DMS114 treated with DMSO at 0.1 percent for 48 hours (cell line): ENCODE results near the gene OR51V1.
"Not testable (repeated sequence)": the region's sequence is repeated elsewhere in the genome, so short reads cannot be mapped to it uniquely, and the experiment has no call there.

Source experiments
- DNase-seq: peaks from one replicate; lab custom pipeline; 2025; ENCODE audit not compliant: unreplicated experiment; lab: John Stamatoyannopoulos, UW

OR51V1 gene

GRCh38 chr11:5171856-5172255 is 28.6 kb downstream of the OR51V1 start:
- DNase-seq, result no peak

DNA sequence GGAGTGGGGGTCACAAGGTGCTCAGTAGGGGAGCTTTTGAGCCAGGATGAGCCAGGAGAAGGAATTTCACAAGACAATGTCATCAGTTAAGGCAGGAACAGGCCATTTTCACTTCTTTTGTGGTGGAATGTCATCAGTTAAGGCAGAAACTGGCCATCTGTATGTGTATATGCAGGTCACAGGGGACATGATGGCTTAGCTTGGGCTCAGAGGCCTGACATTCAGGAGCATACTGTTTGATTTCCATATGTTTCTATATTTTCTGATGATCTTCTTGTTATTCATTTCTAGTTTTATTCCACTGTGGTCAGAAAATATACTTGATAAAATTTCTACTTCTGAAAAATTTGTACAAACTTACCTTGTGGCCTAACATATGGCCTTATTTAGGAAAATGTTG is 34.6 kb downstream of the OR51V1 start:
- not testable (repeated sequence) for DNase-seq

- not testable (repeated sequence) for DNase-seq
These were observed 35.7 kb downstream of the OR51V1 start for GRCh38 chr11:5164807-5165206.

- not testable (repeated sequence) for DNase-seq
These were observed 39.4 kb downstream of the OR51V1 start for GRCh38 chr11:5161045-5161444.

- not testable (repeated sequence) for DNase-seq
These were observed 40.3 kb downstream of the OR51V1 start for GRCh38 chr11:5160217-5160616.

DNA sequence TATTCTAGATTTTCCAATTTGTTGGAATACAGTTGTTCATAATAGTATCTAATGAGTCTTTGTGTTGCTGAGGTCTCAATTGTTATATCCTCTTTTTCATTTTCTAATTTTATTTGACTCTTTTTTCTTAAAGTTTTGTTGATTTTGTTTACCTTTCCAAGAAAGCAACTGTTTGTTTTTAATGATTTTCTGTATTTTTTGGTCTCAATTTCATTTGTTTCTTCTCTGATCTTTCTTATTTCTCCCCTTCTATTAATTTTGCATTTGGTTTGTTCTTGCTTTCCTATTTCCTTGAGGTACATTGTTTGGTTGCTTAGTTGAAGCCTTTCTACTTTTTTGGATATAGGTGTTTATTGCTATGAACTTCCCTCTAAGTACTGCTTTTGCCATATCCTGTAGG is 40.7 kb downstream of the OR51V1 start:
- no peak for DNase-seq

DNA sequence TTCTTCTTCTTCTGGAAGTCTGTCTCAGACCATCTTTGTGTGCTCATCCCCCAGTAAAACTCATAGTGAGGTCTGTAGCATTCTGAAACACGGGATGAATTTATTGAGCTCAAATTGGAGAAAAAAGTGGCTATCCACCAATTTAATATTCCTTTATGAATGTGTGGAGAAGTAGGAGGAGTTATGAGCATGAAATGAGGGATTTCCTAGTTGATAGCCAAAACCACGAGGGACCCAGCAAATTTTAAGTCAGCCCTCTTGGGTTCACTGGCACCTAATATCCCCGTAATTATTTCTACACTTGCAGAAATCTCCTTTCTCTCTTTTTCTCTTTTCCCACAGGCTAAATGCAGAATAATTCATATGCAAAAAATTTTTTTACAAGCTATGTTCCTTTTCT is 45.8 kb downstream of the OR51V1 start, which contains the start of gene OR52A1:
Gene OR52A1, minus strand, starts transcription at position 101 of the 400 bp plus-strand sequence. CDS start 2,388 bp downstream, outside the sequence.
- no peak for DNase-seq

DNA sequence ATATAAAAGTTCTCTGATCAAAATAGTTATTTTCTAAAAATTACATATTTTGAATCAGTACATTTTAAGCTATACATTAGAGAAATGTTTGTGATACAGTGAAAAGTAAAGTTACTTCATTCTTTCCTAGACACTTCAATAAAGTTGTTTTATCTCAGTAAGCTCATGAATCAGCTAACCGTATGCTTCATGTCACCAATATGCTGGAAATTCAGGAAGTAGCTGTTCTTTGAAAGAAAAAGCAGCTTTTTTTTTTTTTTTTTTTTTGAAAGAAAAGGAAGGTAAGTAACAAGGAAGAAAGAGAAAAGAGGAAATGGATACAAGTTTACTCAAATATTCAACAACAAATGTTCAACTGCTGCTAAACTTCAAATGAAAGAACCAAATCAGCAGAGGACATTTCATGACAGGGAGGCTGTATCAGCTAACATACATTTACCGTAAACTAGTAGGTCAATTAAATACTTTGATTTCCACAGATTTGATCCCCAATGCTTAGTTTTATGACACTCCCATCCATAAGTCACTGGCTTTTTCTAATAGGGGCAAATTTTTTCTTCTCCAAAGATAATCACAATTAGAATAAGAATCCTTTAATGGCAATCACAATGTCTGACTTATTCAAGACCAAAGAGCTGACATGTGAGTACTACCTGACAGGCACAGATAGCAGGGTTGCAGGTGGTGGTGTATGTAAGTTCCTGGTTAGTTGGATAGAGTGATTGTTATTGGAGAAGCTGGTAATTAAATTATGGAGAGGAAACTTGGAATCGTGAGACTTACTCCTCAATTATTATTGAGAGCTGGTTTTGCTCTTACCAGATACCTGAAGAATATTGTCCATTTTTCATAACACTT is 46.7 kb downstream of the OR51V1 start:
- no peak for DNase-seq

DNA sequence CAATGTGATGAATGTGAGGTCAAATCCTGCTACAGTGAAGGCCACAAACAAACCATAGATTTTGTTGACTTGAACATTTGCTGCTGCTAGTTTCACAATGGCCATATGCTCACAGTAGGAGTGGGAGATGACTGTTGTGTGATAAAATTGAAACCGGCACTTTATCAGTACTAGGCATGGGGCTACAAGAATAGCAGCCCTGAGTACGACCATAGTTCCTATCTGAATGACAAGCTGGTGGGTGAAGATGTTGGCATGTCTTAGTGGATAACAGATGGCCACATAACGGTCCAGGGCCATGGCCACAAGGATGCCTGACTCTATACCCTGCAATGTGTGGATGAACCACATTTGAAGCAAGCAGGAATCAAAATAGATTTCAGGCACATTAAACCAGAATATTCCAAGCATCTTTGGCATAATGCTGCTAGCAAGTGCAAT is 48.7 kb downstream of the OR51V1 start:
- DNase-seq, result no peak
